Fibroblast of lung (primary cell): ENCODE data around the gene GPHN.

Source experiments
- CTCF ChIP-seq, 2 donors: IDR thresholded peaks in 1 of 2; conservative IDR thresholded peaks in 1 of 2; 1 replicate in 1 of 2; 2 replicates in 1 of 2; pipeline ENCODE4 v1.5.1; 2011 to 2012; ENCODE audit warnings: low read length in 2 of 2, control low read depth in 1 of 2, inconsistent platforms in 1 of 2, low read depth in 1 of 2, mild to moderate bottlenecking in 1 of 2
- EZH2 ChIP-seq: IDR thresholded peaks from 2 replicates; pipeline ENCODE4 v1.5.1; 2012; ENCODE audit warnings: low read length, control low read depth, mild to moderate bottlenecking; ENCODE audit errors: missing control alignments

DNA sequence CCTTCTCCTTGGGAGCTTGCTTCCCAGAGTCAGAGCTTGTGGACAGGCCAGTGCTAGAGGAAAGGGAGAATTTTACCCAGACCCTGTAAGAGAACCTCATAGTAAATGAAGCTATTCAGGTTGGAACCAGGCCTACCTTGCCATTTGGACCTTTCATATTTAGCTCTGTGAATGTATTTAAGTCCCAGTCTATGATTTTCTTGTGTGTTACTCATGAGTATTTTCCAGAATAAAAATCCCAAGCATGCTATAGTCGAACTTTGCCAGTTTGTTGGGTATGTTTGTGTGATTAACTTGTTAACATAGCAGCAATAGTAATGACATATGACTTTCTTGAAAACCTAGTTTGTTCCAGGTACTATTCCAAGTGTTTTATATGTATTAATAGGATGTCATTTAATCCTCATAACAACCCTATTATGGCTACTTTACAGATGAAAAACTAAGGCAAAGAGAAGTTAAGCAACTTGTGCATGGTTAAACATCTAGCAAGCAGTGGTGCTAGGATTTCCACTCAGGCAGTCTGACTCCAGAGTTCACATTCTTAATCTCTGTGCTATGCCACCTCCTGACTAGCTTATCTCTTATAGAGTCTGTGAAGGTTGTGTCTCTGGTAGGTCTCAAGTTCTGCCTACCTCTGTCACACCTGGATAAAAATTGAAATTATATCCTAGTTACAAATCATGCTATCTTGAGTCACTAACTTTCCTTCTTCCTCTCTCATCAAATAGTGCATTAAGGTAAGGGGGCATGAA, 633.4 kb downstream of the GPHN start:
- no peak for TF ChIP-seq CTCF (conservative IDR thresholded peaks at IDR 0.05 in 1 of 2, IDR thresholded peaks at IDR 0.05 in 1 of 2; ENCODE audit: low read depth in 1 of 2, low read length in 2 of 2)
- no peak for TF ChIP-seq EZH2
